Lower leg skin (tissue), 4 donors: Measurements from ENCODE around the gene CDH18. TPM values are rescaled to one million over a fixed set of nuclear protein-coding genes. Genes with fewer than 3 reads are reported as not detected.

Source experiments
- DNase-seq, 2 donors: peaks; one replicate each; pipeline ENCODE4 v3.0.0-alpha.2; 2019; ENCODE audit warnings: low spot score in 2 of 2
- H3K4me3 ChIP-seq: fragments of 200-600 bp; sonication (generic); 2 replicates; pipeline ENCODE4 v1.5.1; 2017; ENCODE audit warnings: mild to moderate bottlenecking, low read depth; ENCODE audit not compliant: poor library complexity, severe bottlenecking
- POLR2A ChIP-seq, 2 donors: fragments of 450-650 bp; IDR thresholded peaks; one replicate each; pipeline ENCODE4 v1.6.1; 2016 to 2017; ENCODE audit warnings: antibody characterized with exemption in 2 of 2, mild to moderate bottlenecking in 1 of 2, moderate library complexity in 1 of 2
- WGBS, 2 donors: methylation state at CpG; one replicate each; pipeline ENCODE4 v1.1.5; 2018; 5-methylcytosine and 5-hydroxymethylcytosine counted together
- intact Hi-C: fragments of 100-400 bp; cut with DNase I; formaldehyde crosslinking; loops from one replicate; pipeline ENCODE4 v1.15.0; 2023; ENCODE audit warnings: low total_unique reads
- total RNA-seq, 4 donors: library from RNA; depleted of rRNA; stranded (reverse); fragments of >200 nt; gene quantifications; one replicate each; pipeline ENCODE4 v1.1.0, GENCODE V29; 2016
- TF ChIP-seq, protein P1 (sequence below), 3 donors: fragments of 450-650 bp; IDR thresholded peaks; one replicate each; pipeline ENCODE4 v1.5.1; 2016; ENCODE audit warnings: antibody characterized with exemption in 3 of 3, mild to moderate bottlenecking in 3 of 3, moderate library complexity in 2 of 3

CDH18 gene
- total RNA-seq, 4 donors from 2014 or later: 0.29 to 0.76 (median 0.56) TPM; not detected in 1

DNA sequence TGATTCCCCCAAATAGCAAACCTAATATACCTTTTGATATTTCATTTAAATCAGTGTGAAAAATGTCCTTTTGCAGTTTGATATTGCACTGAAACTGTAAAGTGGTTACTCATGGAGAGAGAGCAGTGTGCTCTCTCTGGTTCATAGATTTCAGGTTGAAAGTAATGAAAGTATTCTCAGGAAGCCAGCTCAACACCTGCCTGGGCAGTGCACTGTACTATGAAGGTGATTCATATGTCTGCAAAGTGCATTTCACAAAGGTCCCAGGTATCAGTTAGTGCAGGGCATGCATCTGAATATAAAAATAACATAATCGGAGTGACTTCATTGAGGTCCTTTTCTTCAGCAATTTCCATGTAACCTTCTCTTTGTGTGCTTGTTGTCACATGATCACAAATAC is 274.3 kb downstream of the CDH18 start:
- H3K4me3 ChIP-seq: no peak overlapping the region
- no peak for DNase-seq
- intact Hi-C loops: no loop called here
- TF ChIP-seq POLR2A (IDR thresholded peaks at IDR 0.05): no peak
- TF ChIP-seq, protein P1, sequence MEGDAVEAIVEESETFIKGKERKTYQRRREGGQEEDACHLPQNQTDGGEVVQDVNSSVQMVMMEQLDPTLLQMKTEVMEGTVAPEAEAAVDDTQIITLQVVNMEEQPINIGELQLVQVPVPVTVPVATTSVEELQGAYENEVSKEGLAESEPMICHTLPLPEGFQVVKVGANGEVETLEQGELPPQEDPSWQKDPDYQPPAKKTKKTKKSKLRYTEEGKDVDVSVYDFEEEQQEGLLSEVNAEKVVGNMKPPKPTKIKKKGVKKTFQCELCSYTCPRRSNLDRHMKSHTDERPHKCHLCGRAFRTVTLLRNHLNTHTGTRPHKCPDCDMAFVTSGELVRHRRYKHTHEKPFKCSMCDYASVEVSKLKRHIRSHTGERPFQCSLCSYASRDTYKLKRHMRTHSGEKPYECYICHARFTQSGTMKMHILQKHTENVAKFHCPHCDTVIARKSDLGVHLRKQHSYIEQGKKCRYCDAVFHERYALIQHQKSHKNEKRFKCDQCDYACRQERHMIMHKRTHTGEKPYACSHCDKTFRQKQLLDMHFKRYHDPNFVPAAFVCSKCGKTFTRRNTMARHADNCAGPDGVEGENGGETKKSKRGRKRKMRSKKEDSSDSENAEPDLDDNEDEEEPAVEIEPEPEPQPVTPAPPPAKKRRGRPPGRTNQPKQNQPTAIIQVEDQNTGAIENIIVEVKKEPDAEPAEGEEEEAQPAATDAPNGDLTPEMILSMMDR (IDR thresholded peaks at IDR 0.05): no peak
- WGBS, 2 donors: 79 to 83% methylated on average over 1 of the region's 1 CpG

DNA sequence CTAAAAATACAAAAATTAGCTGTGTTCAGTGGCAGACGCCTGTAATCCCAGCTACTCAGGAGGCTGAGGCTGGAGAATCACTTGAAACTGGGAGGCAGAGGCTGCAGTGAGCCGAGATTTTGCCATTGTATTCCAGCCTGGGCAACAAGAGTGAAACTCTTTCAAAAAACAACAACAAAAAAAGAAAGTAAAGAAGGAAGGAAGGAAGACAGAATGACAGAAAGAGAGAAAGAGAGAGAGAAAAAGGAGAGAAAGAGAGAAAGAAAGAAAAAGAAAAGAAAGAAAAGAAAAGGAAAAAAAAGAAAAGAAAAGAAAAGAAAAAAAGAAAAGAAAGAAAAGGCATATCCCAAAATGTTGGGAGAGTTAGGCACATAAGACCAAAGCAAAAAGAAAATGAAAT is 278.6 kb downstream of the CDH18 start:
- TF ChIP-seq, protein P1 (IDR thresholded peaks at IDR 0.05): no peak
- TF ChIP-seq POLR2A (IDR thresholded peaks at IDR 0.05): no peak
- intact Hi-C loops: loop anchor here (10.0 kb wide), 1 partner anchor 1335 kb away; no protein-coding TSS in a partner anchor
- no peak for DNase-seq
- WGBS, 2 donors: 90 to 92% methylated on average over 2 of the region's 2 CpGs
- H3K4me3 ChIP-seq: no peak overlapping the region

DNA sequence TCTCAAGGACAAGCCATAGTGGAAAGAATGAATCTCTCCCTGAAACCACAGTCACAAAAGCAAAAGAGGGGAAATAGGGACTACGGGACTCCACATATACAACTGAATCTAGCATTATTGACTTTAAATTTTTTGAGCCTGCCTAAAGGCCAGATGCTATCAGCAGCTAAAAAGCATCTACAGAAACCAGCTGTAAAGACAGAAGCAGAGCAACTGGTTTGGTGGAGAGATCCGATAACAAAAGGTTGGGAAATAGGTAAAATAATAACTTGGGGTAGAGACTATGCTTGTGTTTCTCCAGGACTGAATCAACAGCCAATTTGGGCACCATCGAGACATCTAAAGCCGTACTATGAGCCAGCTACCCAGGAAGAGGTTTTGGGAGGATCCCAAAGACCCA is 281.2 kb downstream of the CDH18 start:
- 79 to 84% methylated on average over 4 of the region's 4 CpGs for WGBS, 2 donors
- no peak for DNase-seq
- intact Hi-C loops: loop anchor here (10.0 kb wide), 1 partner anchor 1338 kb away; no protein-coding TSS in a partner anchor
- no peak overlapping the region for H3K4me3 ChIP-seq
- TF ChIP-seq, protein P1 (IDR thresholded peaks at IDR 0.05): no peak
- TF ChIP-seq POLR2A (IDR thresholded peaks at IDR 0.05): no peak

DNA sequence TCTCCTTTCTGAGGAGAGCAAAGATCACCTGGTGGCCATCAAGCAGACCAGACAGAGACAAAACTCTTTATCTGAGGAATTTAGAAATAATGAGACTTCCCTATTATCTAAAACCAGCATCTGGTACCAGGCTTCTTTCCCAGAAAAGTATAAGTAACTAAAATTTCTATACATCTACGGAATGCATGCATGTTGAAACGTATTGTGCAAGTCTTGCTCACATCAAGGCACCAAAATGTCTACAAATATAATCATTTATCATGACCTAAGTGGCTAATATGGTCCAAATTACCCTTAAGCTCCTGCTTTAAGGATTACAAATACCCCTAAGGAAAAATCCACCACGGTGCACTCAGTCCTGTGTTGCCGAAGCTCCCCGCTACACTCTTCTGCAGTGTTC is 286.3 kb downstream of the CDH18 start:
- intact Hi-C loops: loop anchor here (10.0 kb wide), 1 partner anchor 1343 kb away; no protein-coding TSS in a partner anchor
- 83 to 86% methylated on average over 5 of the region's 5 CpGs for WGBS, 2 donors
- no peak for DNase-seq
- no peak overlapping the region for H3K4me3 ChIP-seq
- TF ChIP-seq POLR2A (IDR thresholded peaks at IDR 0.05): no peak
- TF ChIP-seq, protein P1 (IDR thresholded peaks at IDR 0.05): no peak

DNA sequence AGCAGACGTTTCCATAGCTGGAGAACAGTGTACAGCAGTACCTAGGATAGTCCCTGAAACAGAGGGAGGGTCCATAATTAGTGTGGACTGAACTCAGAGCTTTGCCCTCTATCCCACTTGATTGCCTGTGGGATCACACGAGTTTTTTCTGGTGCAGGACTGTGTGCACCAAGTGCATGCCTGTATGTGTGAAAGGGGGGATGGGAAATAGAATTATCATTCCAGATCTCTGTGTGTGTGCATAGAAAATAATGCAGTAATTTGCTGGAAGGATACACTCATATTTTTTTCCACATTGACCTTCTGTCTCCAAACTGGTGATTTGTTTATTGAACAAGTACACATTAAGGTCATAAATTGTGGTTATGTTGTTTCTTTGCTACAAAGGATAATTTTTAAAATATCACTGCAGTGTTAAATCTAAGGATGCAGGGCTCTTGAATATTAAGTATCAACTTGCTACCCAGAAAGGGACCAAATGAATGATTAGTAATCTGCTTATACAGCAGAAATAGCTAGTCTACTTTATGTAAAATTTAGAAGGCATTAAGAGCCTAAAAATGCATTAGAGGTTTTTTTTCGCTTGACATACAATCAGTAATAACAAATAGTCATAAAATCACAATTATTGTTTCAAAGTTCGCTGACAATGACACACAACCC is 292.9 kb downstream of the CDH18 start:
- intact Hi-C loops: no loop called here
- H3K4me3 ChIP-seq: no peak overlapping the region
- DNase-seq: no peak
- TF ChIP-seq, protein P1 (IDR thresholded peaks at IDR 0.05): no peak
- TF ChIP-seq POLR2A (IDR thresholded peaks at IDR 0.05): no peak
- WGBS, 2 donors: 77 to 79% methylated on average over 4 of the region's 4 CpGs

DNA sequence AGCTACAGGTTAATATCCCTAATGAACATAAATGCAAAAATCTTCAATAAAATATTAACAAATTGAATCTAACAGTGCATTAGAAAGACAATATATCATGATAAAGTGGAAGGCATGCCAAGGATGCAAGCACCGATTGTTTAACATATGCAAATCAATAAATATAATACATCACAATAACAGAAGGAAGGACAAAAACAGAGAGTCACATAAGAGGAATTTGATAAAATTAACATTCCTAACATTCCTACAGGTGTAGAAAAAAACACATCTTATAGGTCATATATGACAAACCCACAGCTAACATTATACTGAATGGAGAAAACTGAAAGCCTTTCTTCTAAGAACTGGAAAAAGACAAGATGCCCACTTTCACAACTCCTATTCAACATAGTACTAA is 297.0 kb downstream of the CDH18 start:
- no peak for DNase-seq
- WGBS, 2 donors: 75 to 83% methylated on average over 1 of the region's 1 CpG
- intact Hi-C loops: no loop called here
- TF ChIP-seq, protein P1 (IDR thresholded peaks at IDR 0.05): no peak
- TF ChIP-seq POLR2A (IDR thresholded peaks at IDR 0.05): no peak
- H3K4me3 ChIP-seq: no peak overlapping the region
